Fibroblast of skin of right biceps (primary cell): ENCODE data around the gene TLCD3B.
A peak's percentile ranks its signal among the peaks of the same experiment; 100 is the strongest.

Source experiments
- DNase-seq: peaks from one replicate; pipeline ENCODE4 v3.0.0-alpha.2; 2013

Gene TLCD3B, protein sequence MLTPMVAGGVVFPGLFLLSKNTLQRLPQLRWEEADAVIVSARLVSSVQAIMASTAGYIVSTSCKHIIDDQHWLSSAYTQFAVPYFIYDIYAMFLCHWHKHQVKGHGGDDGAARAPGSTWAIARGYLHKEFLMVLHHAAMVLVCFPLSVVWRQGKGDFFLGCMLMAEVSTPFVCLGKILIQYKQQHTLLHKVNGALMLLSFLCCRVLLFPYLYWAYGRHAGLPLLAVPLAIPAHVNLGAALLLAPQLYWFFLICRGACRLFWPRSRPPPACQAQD

DNA sequence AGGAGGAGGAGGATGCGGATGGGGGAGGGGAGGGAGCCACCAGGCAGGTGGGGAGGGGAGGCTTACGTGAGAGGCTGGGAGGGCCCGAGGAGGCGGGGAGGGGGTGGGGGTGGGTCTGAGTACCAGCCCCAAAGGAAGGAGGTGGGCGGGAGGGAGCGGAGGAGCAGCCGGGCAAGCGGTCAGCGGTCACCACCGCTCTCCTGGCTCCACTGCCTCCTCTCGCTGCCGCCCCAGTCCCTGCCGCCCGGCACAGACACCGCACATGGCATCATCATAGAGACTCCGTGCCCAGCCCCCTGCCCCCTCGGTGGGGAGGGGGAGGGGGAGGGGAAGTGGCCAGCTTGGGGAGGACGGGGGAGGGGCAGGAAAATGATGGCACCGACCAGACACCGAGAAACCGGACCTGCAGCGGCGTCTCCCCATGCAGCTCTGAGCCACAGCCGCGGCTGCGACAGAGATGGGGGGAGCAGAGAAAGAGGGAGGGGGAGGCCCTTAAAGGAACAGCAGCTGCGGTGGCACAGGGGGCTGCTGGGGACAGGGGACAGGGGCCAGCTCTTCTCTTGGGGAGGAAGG is at the start of gene TLCD3B:
TLCD3B (minus strand) TSS at position 431 of the 573 bp plus-strand sequence. CDS start 744 bp downstream, outside the sequence.
- no peak for DNase-seq

DNA sequence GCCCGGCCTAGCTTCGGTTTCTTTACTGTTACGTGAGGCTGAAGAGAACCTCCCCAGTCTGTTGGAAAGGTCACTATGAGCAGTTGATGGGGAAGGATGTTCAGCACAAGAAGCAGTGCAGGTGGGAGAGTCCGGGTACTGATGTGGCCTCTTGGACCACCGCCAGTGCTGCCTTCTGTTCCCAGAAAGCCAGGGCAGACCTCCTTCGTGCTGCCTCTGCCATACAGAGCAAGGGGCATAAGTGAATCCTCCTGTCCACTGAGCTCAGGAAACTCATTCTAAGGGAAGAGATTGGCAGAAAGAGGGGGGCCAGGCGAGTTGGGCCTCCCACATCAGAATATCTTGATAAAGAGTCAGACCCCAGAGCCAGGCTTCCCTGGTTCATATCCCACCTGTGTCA is 48.4 kb upstream of the TLCD3B start:
- DNase-seq = no peak

DNA sequence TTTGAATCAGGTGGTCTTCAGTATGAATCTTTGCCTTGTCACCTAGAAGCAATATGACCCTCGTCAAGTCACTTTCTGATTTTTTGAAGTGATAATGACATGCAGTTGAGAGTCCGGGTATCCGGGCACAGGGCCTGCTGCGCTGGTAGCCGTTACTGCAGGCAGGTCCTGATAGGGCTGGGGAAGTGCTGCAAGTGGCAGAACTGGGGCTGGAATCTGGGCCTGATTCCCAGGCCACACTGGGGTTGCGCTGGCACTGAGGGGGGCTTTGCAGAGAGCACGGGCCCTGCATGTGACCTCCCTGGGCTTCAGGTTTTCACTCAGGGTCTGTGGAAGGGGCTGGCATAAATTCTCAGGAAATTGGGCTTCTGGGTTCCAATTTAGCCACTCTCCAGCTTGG is 47.7 kb upstream of the TLCD3B start:
- DNase-seq = no peak

DNA sequence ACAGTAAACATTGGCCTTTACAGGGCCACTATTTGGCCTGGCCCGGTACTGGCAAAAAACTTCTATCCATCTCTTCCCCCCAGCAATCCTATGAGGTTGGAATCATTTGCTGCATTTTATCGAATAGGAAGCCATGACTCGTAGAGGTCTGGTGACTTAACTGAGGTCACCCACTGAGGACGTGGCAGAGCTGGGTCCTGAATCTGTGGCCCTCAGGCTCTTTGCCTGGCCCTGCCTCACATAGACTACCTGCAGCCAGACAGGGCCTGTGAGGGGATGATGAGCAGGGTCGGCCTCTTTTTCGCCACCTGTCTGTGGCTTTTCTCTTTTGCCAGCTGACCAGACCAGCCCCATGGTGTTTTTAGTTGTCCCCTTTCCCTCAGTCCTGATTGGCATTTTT is 46.6 kb upstream of the TLCD3B start:
- no peak for DNase-seq

DNA sequence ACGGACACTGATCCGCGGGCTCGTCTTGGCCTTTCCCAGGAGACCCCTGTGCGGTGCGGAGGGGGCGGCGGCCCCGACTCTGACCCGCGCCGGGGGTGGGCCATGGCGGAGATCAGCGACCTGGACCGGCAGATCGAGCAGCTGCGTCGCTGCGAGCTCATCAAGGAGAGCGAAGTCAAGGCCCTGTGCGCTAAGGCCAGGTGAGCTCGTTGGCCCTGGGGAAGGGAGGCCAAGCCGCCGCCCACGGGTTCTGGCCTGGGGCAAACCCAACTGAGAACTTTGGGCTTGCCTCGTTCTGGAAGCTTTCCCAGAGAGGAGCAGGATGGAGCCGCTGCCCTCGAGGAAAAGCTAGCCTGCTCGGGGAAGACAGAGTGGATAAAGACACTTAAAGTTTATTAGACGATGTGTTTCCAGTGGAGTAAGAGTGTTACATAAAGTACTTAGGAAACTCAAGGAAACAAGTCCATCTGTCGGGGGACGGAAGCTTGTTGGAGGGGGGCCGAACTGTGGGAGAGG is 45.3 kb upstream of the TLCD3B start:
- no peak for DNase-seq

DNA sequence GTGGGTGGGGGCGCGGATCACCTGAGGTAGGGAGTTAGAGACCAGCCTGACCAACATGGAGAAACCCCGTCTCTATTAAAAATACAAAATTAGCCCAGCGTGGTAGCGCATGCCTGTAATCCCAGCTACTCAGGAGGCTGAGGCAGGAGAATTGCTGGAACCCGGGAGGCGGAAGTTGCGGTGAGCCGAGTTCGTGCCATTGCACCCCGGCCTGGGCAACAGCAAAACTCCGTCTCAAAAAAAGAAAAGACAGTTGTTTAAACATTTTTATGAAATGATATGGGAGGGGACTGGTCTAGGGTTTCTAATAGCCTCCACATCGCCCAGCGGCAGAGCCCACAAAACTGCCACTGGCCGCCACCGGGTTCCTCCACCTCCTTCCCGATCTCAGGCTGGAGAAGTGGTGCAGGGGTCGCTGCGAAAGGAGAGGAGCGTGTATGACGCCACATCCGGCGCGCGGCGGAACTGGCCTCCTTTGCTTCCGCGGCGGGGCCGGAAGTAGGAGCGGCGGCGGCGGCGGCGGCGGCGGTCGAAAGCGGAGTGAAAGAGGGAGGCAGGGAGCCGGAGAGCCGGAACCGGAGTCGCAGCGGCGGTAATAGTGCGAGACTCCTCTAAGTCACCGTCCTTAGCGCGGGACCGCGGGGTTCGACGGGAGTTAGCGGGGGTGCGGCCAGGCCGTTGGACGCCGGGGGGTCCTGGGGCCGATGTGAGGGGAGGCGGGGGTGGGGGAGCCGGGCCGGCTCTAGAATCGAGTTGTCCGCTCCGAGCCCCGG is 44.6 kb upstream of the TLCD3B start, which contains the start of gene PPP4C:
PPP4C (plus strand) TSS at position 492 of the 773 bp plus-strand sequence. CDS start 384 bp downstream, outside the sequence.
- peak; percentile 90 for DNase-seq

DNA sequence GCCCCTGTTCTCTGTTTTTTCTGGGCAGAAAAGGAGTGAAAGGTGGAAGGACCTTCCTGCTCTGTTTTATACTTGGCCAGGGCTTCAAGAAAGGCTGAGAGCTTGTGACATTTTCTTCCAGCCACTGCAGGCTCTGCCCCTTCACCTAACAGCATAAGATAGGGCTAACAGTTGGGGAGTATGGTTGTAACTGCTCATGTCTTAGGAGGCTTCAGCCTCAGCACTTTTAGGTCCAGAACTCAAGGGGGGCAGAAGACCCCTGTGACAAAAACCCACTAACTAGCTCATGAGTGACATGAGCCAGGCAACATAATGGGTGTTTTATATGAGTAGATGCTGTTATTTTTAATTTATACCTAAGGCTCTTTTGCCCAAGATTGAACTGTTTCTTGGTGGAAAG is 39.4 kb upstream of the TLCD3B start:
- DNase-seq = no peak

DNA sequence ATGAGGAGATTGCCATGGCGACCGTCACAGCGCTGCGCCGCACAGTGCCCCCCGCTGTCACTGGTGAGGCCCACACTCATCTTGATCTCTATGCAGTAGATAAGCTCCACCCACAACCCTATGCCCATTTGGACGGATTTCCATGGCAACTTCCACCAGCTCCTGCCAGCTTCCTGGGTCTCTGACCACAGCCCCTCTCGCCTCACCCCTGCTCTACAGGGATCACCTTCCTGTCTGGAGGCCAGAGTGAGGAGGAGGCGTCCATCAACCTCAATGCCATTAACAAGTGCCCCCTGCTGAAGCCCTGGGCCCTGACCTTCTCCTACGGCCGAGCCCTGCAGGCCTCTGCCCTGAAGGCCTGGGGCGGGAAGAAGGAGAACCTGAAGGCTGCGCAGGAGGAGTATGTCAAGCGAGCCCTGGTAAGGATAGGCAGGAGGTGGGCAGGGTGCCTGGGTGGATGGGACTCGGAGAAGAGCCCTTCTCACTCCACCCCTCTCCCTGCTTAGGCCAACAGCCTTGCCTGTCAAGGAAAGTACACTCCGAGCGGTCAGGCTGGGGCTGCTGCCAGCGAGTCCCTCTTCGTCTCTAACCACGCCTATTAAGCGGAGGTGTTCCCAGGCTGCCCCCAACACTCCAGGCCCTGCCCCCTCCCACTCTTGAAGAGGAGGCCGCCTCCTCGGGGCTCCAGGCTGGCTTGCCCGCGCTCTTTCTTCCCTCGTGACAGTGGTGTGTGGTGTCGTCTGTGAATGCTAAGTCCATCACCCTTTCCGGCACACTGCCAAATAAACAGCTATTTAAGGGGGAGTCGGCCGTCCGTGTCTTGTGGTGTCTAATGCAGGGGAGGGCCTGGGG is 38.8 kb upstream of the TLCD3B start:
- DNase-seq = no peak

DNA sequence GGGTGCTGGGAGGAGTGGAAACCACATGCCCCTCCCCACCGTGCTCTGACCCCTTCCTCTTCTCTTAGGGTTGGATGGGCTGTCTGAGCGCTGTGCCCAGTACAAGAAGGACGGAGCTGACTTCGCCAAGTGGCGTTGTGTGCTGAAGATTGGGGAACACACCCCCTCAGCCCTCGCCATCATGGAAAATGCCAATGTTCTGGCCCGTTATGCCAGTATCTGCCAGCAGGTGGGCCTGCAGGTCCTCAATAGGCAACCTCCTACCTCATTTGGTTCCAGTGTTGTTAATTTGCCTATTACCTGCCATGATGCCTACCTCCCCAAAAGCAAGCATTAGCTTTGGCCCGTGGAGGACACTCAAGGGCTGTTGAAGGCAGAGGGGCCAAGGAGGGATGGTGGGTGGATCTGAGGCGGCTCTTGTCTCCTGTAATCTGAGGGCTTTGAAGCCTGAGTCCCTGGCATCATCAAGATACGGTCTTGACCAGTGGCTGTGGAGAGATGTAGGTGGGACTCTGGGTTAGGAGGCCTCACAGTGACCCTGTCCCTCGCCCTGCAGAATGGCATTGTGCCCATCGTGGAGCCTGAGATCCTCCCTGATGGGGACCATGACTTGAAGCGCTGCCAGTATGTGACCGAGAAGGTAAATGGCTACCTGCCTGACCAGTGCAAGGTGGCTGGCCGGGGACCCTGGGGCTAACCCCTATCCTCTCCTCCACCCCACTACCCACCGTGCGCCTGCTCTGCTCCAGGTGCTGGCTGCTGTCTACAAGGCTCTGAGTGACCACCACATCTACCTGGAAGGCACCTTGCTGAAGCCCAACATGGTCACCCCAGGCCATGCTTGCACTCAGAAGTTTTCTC is 37.9 kb upstream of the TLCD3B start:
- no peak for DNase-seq

DNA sequence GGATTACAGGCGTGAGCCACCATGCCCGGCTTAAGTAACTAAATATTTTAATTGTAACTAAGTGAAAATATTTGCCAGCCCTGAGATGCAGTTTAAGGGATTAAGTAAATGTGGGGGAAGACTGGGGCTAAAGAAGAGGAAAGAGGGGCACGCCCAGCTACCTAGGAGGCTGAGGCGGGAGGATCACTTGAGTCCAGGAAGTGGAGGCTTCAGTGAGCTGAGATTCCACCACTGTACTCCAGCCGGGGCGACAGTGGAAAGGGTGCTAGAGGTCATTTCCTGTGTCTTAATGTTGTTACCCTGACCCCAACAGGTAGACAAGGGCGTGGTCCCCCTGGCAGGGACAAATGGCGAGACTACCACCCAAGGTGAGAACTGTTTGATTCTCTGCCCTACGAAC is 37.3 kb upstream of the TLCD3B start:
- DNase-seq = no peak

DNA sequence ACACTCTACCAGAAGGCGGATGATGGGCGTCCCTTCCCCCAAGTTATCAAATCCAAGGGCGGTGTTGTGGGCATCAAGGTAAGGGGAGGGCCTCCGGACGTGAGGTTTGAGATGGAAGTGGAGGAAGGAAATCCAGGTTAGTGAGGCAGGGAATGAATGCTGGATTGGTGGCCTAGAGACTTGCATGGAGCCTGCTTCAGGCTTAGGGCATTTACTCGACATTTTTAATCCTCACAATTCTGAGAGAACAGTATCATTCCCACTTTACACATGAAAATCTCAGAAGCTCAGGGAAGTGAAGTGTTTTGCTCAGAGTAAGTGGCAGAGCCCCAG is 36.5 kb upstream of the TLCD3B start:
- DNase-seq = no peak

DNA sequence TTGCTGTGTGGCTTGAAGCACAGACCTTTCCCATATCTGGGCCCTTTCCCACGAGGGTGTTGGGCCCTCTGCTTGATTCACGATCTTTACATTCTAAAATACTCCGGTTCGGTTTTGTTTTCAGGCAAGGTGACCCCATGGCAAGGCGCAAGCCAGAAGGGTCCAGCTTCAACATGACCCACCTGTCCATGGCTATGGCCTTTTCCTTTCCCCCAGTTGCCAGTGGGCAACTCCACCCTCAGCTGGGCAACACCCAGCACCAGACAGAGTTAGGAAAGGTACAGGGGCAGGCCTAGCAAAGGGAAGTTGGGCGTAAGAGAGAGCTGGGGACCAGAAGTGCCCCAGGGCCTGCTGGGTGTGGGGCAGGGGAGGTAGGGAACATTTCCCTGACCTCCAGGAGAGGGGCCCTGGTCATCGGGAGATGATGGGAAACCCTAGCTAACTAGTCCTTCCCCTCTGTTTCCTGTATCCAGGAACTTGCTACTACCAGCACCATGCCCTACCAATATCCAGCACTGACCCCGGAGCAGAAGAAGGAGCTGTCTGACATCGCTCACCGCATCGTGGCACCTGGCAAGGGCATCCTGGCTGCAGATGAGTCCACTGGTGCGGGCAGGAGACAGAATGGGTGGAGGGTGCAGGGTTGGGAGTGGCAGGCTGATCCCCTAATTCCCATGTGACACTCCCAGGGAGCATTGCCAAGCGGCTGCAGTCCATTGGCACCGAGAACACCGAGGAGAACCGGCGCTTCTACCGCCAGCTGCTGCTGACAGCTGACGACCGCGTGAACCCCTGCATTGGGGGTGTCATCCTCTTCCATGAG is 35.9 kb upstream of the TLCD3B start:
- DNase-seq = no peak

DNA sequence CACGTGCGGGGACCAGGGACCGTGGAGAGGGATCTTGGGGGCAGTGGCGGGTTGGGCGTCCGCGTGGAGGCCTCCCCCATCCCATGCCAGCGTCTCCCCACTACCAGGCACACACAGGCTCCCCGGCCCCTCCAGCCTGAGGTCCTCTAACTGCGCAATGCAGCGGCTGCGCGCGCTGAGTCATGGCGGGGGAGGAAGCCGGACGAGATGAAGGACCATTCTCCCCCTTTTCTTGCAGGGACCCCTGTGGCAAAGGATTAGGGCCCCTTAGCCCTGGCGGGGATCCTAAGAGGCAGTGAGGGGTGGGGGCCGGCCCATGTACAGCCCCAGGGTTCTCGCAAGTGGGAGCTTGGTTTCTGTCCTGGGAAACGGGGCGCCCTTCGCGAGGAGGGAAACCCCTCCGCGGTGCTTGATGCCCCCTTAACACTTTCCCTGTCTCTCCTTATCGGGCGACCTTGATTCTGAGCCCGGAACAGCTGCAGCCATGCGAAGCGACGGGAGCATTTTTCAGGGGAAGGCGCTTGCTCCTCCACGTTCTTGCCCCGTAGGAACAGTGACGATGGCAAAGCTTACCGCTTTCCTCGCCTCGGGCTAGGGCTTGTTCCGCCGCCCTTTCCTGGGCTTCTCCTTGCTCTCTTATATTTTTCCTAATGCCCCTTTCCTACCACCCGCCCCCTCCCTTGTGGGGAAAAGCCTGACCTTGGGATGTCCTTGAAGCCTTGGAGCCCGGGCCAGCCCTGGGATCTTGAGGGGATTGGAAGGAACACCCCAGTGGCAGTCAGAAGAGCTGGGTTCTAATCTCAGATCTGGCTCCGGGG is 35.1 kb upstream of the TLCD3B start:
- DNase-seq = peak; percentile 69

DNA sequence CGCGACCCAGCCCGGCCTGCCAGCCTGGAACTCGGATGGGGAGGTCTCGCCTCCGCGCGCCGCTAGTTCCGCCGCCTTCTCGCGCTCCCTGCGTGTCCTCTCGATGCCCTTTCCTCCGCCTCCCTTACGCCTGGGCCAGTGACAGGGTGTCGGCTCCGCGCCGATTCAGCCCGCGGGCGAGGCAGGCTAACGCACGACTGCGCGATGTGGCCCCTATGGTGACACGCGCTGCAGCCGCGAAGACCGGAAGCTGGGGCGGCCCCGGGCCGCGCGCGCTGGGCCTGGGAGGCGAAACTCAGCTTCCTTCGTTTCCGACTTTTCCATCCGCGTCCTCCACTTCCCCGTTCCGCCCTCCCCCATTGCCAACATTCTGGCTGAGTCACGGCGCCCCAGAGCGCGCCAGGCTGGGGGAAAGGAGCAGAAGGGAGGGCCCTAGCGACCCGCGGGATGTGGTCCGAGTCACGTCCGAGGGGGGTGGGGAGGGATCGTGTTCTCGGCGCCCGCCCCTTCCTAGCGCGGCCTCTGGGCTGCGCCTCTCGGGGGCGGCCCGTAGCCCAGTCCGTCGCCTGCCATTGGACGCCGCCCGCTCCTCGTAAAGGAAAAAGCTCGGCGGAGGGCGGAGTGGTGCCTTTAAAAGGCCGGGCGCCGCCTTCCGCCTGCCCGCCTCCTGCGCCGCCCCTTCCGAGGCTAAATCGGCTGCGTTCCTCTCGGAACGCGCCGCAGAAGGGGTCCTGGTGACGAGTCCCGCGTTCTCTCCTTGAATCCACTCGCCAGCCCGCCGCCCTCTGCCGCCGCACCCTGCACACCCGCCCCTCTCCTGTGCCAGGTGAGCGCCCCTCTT is 34.3 kb upstream of the TLCD3B start, which contains the start of gene ALDOA:
ALDOA (plus strand) TSS at position 659 of the 841 bp plus-strand sequence. CDS start 1,138 bp downstream, outside the sequence.
- DNase-seq = peak; percentile 100

DNA sequence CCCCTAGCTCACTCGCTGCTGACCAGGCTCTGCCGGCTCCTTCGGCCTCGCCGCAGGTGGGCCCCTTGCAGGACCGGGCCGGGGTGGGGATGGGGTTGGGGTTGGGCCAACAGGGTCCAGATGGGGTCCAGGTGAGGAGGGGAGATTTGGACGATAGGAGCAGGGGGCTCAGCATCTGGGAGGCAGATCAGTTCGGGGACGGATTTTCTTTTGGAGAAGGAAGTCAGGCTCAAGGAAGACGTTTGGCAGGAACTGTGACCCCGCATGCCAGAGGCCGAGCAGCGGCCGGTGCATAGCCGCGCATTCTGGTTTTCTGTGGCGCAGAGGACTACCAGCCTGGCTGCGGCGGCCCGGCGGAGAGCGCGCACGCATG is 33.6 kb upstream of the TLCD3B start:
- DNase-seq = no peak

DNA sequence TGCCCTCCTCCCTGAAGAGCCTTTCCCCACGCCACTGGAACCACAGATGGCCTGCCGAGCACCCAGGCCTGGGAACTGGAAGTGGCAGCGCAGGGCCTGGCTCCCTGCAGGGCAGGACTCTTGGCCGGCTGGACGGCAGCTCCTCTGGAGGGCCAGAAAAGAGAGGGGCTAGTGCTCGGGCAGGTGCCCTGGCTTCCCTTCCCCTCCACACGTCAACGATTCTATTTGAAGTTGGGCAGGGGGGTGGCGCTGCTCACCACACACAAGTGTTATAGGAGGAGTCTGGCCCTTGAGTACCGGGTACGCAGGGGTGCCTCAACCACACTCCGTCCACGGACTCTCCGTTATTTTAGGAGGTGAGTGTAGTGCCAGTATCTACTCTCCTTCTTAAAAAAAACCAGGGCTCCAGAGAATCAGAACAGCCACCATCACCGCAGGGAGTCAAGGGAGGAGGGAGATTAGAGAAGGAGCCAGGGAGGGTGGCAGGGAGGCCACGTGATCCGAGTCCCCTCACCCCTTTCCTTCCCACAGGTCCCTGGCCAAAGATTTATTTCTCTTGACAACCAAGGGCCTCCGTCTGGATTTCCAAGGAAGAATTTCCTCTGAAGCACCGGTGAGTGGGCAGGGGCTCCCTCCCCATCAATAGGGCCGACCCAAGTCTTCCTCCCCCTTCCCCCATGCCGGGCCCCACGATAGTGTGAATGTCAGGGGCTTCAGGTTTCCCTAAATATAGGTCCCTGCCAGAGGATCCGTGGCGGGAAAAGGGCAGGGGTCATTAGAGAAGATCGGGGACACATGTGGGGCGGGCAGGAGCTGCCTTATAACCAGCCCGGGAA is 33.0 kb upstream of the TLCD3B start:
- peak; percentile 51 for DNase-seq

DNA sequence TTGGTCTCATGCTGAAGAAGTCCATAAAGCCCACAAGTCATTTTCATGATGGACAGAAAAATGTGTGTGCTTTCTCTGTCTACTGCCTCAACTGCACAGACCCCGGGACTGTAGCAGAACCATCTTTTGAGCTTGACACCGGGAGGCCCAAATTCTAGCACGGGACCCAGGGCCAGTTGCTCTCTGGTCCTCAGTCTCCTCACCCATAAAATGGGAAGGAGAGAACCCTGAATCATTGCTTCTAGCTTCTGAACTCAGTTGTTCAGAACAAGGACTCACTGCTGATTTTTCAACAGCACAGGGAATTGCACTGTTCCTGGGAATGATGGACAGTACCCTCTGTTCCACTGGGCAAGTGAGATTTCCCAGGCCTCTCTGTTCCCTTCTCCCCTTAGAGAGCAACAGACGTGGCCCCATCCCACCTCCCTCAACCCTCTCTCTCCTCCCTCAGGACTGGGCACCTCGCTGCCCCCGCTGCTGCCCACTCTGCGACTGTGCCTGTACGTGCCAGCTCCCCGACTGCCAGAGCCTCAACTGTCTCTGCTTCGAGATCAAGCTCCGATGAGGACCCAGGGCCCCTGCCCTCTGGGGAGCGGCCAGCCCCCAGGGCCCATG is 32.3 kb upstream of the TLCD3B start:
- DNase-seq = no peak
